ENCODE results near the gene PLPP4. TPM values are rescaled to one million over a fixed set of nuclear protein-coding genes. Genes with fewer than 3 reads are reported as not detected.

PLPP4 gene
- polyA plus RNA-seq, 1 donor from 2014 or later: 4.4 TPM

DNA sequence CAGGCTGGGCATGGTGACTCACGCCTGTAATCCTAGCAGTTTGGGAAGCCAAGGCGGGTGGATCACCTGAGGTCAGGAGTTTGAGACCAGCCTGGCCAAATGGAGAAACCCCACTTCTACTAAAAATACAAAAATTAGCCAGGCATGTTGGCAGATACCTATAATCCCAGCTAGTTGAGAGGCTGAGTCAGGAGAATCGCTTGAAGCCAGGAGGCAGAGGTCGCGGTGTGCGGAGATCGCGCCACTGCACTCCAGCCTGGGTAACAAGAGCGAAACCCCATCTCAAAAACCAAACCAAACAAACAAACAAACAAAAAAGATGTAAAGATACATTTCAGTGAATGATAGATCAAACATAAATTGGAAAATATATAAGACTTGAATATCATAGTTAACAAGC is 105.9 kb downstream of the PLPP4 start:
- TF ChIP-seq POLR2AphosphoS5 (IDR thresholded peaks at IDR 0.05): no peak
- no peak for TF ChIP-seq MXI1 (conservative IDR thresholded peaks at IDR 0.05; ENCODE audit: poor library complexity, severe bottlenecking)
- TF ChIP-seq, protein P1, sequence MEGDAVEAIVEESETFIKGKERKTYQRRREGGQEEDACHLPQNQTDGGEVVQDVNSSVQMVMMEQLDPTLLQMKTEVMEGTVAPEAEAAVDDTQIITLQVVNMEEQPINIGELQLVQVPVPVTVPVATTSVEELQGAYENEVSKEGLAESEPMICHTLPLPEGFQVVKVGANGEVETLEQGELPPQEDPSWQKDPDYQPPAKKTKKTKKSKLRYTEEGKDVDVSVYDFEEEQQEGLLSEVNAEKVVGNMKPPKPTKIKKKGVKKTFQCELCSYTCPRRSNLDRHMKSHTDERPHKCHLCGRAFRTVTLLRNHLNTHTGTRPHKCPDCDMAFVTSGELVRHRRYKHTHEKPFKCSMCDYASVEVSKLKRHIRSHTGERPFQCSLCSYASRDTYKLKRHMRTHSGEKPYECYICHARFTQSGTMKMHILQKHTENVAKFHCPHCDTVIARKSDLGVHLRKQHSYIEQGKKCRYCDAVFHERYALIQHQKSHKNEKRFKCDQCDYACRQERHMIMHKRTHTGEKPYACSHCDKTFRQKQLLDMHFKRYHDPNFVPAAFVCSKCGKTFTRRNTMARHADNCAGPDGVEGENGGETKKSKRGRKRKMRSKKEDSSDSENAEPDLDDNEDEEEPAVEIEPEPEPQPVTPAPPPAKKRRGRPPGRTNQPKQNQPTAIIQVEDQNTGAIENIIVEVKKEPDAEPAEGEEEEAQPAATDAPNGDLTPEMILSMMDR (IDR thresholded peaks at IDR 0.05; ENCODE audit: poor library complexity, severe bottlenecking): no peak
- no peak for TF ChIP-seq SMC3 (conservative IDR thresholded peaks at IDR 0.05; ENCODE audit: poor library complexity)
- no peak for TF ChIP-seq TAF1 (IDR thresholded peaks at IDR 0.05; ENCODE audit: low read depth)
- TF ChIP-seq, protein P2, sequence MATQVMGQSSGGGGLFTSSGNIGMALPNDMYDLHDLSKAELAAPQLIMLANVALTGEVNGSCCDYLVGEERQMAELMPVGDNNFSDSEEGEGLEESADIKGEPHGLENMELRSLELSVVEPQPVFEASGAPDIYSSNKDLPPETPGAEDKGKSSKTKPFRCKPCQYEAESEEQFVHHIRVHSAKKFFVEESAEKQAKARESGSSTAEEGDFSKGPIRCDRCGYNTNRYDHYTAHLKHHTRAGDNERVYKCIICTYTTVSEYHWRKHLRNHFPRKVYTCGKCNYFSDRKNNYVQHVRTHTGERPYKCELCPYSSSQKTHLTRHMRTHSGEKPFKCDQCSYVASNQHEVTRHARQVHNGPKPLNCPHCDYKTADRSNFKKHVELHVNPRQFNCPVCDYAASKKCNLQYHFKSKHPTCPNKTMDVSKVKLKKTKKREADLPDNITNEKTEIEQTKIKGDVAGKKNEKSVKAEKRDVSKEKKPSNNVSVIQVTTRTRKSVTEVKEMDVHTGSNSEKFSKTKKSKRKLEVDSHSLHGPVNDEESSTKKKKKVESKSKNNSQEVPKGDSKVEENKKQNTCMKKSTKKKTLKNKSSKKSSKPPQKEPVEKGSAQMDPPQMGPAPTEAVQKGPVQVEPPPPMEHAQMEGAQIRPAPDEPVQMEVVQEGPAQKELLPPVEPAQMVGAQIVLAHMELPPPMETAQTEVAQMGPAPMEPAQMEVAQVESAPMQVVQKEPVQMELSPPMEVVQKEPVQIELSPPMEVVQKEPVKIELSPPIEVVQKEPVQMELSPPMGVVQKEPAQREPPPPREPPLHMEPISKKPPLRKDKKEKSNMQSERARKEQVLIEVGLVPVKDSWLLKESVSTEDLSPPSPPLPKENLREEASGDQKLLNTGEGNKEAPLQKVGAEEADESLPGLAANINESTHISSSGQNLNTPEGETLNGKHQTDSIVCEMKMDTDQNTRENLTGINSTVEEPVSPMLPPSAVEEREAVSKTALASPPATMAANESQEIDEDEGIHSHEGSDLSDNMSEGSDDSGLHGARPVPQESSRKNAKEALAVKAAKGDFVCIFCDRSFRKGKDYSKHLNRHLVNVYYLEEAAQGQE (IDR thresholded peaks at IDR 0.05; ENCODE audit: borderline replicate concordance): no peak
- no peak for TF ChIP-seq EZH2 (IDR thresholded peaks at IDR 0.05; ENCODE audit: borderline replicate concordance, insufficient read depth, low read length, poor library complexity, severe bottlenecking)
- no peak for TF ChIP-seq EP300 (conservative IDR thresholded peaks at IDR 0.05; ENCODE audit: poor library complexity, severe bottlenecking)
- TF ChIP-seq RAD21 (conservative IDR thresholded peaks at IDR 0.05): no peak
- H3F3A ChIP-seq (ENCODE audit: insufficient read depth, low read length, poor library complexity, severe bottlenecking): no peaks in the 10 kb centered on the region
- H3K9me3 ChIP-seq (ENCODE audit: low read length): no peaks in the 10 kb centered on the region
- no peak overlapping the region for H3K27ac ChIP-seq (ENCODE audit: low read length)
- no peaks in the 10 kb centered on the region for H3K27me3 ChIP-seq (ENCODE audit: insufficient read depth, low read depth, low read length)
- no peaks in the 10 kb centered on the region for H3K79me2 ChIP-seq (replicated peaks; ENCODE audit: insufficient read depth, low read length)
- H2AFZ ChIP-seq (ENCODE audit: low read depth, low read length): no peak overlapping the region
- no peaks in the 10 kb centered on the region for H4K20me1 ChIP-seq (ENCODE audit: insufficient read depth)
- no peak overlapping the region for H3K4me3 ChIP-seq (ENCODE audit: low read length)
- H3K36me3 ChIP-seq (ENCODE audit: insufficient read depth, low read length): no peaks in the 10 kb centered on the region
- no peaks in the 10 kb centered on the region for H3K9me2 ChIP-seq (ENCODE audit: insufficient read depth, low read length)
- H3K9ac ChIP-seq (ENCODE audit: low read length): no peak overlapping the region
- H3K4me2 ChIP-seq (ENCODE audit: low read length): no peak overlapping the region

DNA sequence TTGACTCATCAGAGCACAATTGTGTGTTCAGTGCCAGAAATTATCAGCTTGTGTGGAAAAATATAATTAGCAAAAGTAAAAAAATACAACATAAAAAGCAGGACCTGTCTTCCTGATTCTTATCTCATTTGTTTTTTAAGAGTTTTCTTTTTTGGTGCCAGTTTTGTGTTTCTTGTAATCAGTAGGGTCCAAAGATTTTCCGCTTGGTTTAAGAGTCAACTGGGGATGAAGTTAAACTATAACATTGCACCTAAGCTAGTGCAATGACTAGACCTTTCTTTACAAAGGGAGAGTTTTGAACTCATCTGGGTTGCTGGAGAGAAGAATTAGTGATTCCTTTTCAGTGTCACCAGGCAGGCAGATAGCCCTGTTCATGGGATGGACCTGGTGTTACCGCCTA is 113.4 kb downstream of the PLPP4 start:
- no peak overlapping the region for H3K4me2 ChIP-seq (ENCODE audit: low read length)
- H3K9ac ChIP-seq (ENCODE audit: low read length): no peak overlapping the region
- no peaks in the 10 kb centered on the region for H3K9me2 ChIP-seq (ENCODE audit: insufficient read depth, low read length)
- no peaks in the 10 kb centered on the region for H3F3A ChIP-seq (ENCODE audit: insufficient read depth, low read length, poor library complexity, severe bottlenecking)
- no peaks in the 10 kb centered on the region for H3K9me3 ChIP-seq (ENCODE audit: low read length)
- H3K27me3 ChIP-seq (ENCODE audit: insufficient read depth, low read depth, low read length): no peaks in the 10 kb centered on the region
- no peaks in the 10 kb centered on the region for H3K79me2 ChIP-seq (replicated peaks; ENCODE audit: insufficient read depth, low read length)
- no peaks in the 10 kb centered on the region for H4K20me1 ChIP-seq (ENCODE audit: insufficient read depth)
- H3K36me3 ChIP-seq (ENCODE audit: insufficient read depth, low read length): no peaks in the 10 kb centered on the region
- no peak overlapping the region for H3K4me3 ChIP-seq (ENCODE audit: low read length)
- no peak overlapping the region for H3K27ac ChIP-seq (ENCODE audit: low read length)
- TF ChIP-seq, protein P2 (IDR thresholded peaks at IDR 0.05; ENCODE audit: borderline replicate concordance): no peak
- TF ChIP-seq EP300 (conservative IDR thresholded peaks at IDR 0.05; ENCODE audit: poor library complexity, severe bottlenecking) (no peak), MXI1 (conservative IDR thresholded peaks at IDR 0.05; ENCODE audit: poor library complexity, severe bottlenecking) (no peak), POLR2AphosphoS5 (IDR thresholded peaks at IDR 0.05) (no peak), RAD21 (conservative IDR thresholded peaks at IDR 0.05) (no peak), EZH2 (IDR thresholded peaks at IDR 0.05; ENCODE audit: borderline replicate concordance, insufficient read depth, low read length, poor library complexity, severe bottlenecking) (no peak), TAF1 (IDR thresholded peaks at IDR 0.05; ENCODE audit: low read depth) (no peak), SMC3 (conservative IDR thresholded peaks at IDR 0.05; ENCODE audit: poor library complexity) (no peak)
- TF ChIP-seq, protein P1 (IDR thresholded peaks at IDR 0.05; ENCODE audit: poor library complexity, severe bottlenecking): no peak
- H2AFZ ChIP-seq (ENCODE audit: low read depth, low read length): no peak overlapping the region

Measured in neural cell (in vitro differentiated cells).